ENCODE data around the gene IRX5.
A peak's percentile ranks its signal among the peaks of the same experiment; 100 is the strongest.

The IRX5 gene

DNA sequence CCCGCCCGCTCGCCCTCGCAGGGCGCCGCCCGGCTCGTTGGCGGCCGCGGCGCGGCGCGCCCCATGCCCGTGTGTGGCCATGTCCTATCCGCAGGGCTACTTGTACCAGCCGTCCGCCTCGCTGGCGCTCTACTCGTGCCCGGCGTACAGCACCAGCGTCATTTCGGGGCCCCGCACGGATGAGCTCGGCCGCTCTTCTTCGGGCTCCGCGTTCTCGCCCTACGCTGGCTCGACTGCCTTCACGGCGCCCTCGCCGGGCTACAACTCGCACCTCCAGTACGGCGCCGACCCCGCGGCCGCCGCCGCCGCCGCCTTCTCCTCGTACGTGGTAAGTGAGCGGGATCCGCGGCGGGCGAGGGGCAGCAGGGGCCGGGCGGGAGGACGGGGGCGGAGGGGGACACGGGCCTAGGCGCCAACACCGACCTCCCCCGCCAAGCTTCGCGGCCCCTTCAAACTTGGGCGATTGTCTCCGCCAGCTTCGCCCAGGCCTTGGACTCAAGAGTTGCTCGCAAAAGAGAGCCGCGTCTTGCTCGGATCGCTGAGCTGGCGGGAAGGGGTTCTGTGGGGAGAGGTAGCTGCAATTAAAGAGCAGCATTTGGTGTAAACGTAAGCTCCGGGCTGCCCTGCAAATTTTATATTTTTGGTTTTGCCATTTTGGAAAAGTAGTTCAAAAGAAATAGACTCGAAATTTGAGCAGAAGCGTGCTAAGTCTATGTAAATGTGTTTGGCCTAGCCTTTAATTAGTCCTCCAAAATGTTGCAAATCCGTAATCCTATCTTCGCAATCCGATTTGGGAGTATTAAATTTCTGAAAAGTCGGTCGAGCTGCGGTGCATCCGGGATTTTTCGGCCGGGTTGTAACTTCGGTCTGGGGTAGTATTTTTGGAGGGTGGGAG is 702 bp downstream of the IRX5 start:
- DNase-seq, result peak; percentile 28

DNA sequence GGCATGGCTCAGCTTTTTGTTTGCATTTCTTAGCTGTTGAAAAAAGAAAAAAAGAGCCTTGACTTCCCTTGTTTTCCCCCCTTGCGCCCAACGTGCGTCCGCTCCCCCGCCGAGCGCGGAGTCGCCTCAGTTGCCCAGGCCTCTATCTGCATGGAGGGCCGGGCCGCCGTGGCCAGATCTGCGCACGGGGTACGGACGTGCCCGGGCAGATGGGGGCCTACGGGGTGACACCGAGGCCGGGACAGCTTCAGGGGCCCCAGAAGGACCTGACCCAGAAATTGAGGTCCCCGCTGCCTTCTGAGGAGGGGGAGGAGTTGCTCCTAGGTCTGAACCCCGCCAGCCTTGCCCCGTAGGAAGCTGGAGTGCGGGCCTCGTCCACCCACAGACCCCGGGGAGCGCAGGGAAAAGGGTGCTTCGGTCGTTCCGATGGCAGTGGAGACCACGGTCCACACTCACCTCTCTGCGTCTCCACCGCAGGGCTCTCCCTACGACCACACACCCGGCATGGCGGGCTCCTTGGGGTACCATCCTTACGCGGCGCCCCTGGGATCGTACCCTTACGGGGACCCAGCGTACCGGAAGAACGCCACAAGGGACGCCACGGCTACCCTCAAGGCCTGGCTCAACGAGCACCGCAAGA is 1.5 kb downstream of the IRX5 start:
- no peak for DNase-seq

DNA sequence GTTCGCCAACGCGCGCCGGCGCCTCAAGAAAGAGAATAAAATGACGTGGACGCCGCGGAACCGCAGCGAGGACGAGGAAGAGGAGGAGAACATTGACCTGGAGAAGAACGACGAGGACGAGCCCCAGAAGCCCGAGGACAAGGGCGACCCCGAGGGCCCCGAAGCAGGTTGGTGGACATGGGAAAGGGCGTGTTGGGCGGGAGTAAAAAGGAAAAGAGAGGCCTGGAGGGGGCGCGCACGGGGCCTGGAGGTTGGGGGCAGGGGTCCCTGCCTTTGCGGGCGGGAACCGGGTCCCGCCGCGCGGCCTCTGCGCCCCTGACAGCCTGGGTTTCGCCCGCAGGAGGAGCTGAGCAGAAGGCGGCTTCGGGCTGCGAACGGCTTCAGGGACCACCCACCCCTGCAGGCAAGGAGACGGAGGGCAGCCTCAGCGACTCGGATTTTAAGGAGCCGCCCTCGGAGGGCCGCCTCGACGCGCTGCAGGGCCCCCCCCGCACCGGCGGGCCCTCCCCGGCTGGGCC is 2.1 kb downstream of the IRX5 start:
- DNase-seq, result no peak

DNA sequence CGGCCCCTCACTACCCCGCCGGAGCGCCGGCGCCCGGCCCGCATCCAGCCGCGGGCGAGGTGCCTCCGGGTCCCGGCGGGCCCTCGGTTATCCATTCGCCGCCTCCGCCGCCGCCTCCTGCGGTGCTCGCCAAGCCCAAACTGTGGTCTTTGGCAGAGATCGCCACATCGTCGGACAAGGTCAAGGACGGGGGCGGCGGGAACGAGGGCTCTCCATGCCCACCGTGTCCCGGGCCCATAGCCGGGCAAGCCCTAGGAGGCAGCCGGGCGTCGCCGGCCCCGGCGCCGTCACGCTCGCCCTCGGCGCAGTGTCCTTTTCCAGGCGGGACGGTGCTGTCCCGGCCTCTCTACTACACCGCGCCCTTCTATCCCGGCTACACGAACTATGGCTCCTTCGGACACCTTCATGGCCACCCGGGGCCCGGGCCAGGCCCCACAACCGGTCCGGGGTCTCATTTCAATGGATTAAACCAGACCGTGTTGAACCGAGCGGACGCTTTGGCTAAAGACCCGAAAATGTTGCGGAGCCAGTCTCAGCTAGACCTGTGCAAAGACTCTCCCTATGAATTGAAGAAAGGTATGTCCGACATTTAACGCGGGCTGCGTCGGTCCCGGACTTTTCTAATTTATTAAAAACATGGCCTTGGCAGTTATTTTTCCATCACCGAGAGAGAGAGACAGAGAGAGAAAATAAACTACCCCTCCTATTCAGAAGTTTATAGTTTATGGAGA is 2.8 kb downstream of the IRX5 start:
- no peak for DNase-seq

DNA sequence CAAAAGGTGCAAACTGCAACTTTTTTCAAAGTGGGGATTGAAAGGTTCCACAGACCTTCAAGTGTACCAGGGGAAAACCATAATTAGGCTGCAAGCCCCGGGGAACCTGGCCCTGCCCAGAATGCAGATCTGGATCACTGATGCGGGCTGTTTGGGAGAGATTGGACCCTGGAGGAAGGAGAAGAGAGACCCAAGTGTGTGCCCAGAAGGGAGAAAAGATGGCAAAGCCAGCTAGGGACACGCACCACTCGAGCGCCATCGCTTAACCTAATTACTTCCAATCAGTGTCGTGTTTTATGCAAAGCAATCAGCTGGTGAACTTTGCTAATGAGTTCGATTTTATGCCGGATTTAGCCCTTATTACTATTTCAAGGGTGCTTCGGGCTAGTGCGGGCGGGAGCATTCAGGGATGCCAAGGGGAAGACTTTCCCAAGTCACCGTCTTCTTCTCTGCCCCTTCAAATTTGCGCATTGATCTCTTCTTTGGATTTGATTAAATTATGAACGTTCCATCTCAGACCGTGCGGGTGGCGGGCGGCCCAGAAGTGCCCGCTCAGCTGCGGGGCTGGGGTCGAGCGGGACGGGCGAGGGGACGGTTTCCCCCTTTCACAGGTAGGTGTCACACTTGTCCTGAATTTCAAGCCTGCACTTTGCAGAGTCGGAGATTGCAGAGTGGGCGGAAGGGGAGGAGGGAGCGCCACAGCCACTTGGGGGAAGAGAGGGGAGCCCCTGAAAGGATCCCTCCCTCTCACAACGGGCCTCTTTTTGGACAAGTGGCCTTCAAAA is 4.0 kb downstream of the IRX5 start:
- no peak for DNase-seq

DNA sequence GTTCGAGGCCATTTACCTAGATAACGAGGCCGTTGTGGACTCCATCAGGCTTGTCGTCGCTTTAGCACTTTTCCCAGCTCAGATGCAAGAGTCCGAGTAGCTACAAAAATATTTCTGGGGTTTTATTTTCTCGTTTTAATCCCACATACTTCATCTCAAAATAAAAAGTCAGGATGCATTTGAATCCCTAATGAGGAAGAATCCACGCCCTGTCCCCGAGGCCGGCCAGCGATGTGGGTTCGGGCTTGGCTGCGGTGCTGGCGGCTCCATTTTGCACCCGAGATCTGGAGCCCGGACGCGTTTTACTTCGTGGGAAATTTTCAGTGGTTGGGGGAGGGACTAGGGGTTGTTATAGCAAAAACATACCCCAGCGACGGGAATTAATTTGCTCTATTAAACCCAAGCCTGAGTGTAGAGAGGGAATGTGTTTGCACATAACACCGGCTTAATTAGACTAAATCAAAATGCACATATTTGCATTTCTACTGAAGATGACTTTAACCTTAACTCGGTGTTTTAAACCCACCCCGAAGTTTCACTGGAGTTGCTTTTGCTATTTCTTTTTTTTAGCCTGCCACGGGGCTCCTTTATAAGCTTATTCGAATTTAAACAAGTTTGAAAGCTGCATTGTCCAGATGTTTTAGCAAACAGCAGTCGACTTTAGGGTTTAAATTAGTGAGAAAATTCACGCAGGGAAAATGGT is 4.8 kb downstream of the IRX5 start:
- DNase-seq, result no peak

DNA sequence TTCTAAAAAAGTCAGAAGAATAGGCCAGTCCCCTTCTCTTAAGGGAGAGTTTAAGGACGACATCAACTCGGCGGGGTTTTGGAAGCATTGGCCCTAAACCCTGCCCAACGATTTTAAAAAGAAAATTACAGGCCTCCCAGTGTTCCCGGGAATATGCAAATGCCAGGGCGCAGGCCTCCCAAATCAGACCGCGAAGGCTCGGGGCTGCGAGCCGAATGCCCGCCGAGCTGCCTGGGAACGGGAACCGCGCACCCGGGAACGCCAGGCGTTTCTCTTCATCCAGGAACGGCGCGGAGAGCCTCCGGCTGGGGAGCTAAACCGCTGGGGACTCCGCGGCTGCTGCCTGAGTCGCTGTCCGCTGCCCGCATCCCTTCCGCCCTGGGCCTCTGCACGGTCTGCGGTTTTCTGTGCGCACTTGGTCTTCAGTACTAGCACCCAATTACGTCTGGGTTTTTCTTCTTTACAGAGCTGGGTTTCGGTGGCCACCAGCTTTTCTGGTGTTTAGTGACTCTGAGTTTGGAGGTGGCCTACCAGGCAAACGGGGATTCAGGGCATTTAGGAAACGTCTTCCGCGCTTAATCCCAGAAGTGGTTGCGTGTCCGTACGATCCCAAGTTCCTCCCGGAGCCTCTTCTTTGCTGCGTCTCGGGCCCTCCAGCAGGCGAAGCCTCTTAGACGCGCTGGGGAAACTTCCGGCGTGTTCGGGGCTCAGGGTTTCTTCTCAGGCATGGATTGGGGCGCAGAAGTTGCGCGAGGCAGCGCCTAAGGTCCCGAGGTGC is 5.7 kb downstream of the IRX5 start:
- DNase-seq, result no peak

DNA sequence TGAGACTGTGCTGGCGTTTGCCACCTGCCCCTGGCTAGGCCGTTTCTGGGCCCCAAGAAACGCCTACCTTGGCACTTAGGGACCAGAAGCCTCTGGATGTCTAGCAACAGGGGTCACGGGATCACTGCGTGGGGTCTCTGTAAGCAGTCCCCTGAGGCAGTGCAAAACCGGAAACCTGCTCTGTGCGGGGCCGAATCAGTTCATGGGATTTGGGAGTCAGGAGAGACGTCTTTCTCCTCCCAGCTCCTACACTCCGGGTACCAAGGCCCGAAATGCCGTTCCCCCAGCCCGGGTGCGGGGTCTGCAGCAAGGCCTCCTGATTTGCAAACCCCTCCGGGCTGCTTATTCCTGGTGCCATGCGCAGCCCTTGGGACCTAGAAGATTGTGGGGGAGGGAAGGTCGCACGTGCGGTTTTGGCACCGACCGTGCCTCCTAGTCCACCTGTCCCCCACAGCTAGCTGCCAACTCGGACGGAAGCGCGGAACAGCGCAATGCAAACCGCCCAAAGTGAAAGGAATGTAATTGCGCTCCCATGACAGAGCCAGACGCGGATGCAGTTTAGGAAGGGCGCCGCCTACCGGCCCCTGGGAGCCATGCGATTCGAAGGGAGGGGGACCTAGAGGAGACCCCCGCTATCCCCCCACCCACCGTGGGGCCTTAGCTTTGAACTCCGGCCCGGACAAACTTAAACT is 6.5 kb downstream of the IRX5 start:
- DNase-seq, result no peak

DNA sequence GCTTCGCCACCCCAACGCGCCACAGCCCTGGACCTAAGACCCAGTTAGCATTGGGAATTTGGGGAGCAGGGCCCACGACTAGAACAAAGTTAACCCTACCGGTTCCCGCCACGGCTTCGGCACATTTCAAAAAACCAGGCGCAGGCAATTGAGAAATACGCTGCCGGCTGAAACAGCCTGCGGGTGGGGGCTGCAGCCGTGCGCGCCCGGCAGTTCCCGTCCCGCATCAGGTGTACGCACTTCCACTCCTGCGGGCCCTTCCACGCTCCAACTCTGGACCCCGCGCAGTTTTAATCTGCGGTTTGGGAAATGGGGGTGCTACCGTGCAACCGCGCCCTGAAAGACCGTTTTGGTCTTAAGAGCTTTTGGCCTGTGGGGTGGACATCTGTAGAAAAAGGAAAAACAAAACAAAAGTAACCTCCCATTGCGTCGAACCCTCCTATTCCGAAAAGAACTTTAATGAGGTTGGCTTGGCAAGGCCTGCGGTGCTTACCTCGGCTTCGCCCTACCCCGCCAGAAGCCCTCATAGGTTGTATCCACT is 7.1 kb downstream of the IRX5 start:
- no peak for DNase-seq

DNA sequence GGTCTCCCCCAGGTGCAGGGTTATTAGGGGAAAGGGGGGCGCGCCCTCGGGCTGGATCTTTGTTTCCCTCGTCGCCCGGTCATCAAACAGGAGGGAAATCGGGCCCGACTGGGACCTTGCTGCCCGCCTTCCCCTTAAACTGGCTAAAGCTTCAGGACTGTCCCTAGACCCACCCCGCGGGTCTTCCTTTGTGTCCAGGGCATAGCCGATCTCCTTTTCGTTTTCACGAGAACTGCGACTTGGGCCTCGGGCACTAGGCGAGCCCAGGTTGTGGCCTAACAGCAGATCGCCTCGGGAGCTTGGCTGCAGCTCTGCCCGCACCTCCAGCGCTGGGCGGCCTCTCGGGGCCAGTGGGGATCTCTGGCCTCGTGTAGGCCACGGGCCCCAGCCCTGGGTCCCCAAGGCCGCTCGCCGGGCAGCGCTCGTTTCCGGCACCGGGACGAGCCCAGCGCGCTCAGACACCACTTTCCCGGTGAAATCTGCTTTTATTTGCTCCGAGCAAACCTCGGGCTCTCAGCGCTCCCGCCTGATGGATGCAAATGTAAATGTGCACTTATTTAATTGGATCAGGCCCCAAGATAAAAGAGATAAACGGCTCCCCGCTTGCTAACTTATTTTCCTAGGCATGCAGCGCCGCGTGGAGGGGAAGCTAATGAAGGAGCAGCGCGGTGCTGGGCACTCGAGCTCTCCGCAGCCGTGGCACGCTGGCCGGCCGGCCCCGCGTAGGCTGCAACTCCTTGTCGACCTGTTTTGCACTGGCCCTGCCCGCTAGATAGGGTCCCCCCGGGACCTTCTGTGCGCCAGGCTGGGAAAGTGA is 7.8 kb downstream of the IRX5 start:
- no peak for DNase-seq

DNA sequence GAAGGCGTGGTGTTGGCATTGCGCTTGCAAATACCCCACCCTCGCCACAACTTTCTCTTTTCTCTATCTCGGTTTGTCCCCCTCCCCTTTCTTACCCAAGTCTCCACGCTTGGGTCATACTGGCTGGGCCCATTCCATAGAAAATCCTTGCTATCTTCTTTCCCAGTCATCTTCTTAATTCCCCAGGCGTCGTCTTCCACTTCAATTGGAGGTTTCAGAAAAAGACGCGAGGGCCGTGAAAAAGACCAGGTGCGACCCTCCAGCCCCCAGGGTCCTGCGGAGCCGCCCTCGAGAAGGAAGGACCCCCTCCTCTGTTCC is 8.3 kb downstream of the IRX5 start:
- no peak for DNase-seq

DNA sequence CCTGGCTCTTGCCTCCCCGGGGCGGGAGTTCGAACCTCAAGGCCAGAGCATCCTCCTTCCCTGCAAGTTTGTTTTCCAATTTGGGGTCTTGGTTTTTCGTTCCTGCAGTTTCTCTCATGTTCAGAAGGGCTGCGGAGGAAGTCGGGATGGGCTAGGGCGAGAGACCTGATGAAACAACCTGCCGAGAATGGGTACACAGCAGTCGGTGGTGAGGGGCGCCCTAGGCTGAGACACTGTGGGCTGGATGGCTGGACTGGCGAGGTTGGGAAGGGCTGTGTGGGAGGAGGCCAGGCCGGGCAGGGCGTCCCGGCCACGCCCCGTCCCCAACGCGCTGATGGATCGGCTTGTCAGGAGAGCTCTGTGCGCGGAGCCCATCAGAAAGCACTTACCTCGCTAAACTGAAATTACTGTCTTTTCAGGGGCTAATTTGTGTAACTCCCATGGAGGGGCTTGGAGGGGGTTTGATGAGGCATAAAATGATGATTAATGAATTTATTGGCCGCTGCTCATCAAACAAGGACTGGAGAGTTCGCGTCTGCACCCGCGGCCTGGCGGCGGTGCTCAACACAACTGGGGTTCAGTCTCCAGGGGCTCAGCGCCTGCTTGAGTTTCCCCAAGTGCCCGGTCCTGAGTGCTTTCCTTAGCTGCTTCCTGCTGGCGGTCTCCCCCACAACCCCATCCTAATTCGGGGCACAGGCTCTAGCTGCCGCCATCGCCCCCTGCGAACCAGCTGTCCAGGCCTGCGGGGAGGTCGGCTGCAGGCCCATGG is 9.0 kb downstream of the IRX5 start:
- no peak for DNase-seq

DNA sequence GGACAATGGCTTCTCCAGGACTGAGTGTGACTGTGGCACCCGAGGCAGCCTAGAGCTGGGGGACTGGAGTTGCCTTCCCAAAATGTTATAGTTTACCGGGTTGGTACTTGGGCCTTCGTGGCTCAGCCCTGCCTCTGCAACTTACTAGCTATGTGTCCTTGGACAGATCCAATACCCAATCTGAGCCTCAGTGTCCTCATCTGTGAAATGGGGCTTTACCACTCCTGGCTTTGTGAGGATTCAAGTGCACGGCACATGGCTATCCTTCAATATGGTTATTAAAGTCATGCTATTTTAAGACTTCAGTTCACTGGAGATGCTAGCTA is 9.6 kb downstream of the IRX5 start:
- DNase-seq, result no peak

DNA sequence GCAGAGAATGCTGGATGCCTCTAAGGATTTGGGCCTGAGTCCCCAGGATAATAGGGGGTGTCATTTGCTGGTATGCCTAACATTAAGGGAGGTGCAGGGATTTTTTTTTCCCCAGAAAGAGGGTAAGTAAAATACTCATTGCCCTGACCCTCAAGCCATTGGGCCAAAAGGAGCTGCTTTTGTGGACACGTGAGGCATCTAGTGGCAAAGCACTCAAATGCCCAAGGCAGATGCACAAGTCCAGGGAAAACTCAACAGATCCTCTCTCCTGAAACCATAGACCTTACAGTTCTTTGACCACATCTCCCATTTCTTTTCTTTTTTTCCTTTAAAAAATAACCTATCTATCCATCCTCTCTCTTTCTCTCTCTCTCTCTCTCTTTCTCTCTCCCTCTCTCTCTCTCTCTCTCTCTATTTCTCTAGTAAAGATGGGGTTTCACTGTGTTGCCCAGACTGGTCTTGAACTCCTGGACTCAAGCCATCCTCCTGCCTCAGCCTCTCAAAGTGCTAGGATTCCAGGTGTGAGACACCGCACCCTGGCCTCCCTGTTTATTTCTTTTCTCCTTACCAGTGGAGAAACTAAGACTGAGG is 11.8 kb downstream of the IRX5 start:
- DNase-seq, result no peak

DNA sequence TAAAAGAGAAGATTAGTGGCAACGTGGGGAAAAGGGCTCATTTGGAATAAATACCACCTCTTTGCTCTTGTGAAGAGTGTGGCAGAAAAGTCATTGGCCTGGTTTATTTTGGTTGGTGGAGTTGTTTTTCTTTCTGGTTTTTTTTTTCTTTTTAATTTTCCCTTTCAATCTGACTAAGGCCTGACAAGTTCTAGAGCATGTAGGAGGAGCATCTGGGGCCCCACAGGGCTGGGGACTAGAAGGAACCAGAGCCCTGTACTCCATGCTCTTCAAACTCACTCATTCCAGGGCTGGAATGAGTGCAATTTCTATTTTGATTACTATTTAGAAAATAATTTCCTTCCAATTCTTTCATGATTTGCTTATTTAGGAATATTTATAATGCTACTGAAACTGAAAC is 13.3 kb downstream of the IRX5 start:
- no peak for DNase-seq

DNA sequence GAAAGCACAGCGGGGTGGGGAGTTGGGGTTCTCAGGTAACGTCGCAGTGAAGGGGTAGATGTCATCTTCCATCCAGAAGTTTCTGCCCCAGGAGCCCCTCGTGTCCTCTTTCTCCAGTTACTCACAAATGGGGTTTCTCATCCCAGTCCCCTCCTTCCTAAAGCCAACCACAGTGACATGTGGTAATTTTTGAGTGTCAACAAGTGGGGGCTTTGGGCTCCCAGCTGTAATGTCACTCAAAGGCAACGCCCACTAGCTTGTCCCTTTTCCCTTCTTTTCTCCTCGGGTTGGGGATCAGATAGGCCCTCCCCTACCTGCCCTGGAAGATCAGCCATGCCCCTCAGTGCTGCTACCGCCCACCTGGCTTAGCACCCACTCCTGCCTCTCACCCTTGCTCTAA is 14.4 kb downstream of the IRX5 start:
- no peak for DNase-seq

DNA sequence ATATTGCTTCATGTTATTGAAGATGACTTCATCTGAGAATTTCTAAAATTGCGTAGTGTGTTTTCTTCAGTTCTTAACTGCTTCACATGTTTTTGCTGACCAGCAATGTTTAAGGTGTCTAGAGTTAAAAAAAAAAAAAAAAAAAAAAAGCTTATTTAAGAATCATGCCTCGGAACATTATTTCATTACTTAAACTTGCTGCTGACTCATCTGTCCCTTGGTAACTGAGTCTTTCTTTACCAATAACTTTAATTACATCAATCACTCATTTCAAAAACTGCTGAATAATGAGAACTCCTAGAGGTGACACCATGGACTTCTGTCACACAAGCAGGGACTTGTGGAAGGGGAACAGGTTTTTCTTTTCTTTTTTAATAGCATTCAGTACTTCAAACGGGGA is 16.2 kb downstream of the IRX5 start:
- DNase-seq, result no peak

DNA sequence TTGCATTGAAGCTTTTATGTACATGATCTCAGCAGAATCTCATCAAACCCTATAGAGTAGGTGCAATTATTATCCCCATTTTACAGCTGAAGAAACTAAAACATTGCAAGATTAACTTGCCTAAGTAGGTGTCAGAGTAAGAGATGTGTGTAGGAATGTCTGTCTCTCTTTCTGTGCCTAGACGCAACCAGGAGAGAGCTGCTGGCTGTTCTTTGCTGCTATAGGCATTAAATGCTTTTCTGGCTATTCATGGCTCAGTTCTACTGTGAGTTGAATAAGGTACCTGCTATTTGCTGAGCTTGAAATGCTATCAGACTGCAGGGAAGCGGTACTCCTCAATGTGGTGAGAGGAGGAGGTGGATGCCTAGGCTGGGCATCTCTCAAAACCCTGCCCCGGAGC is 17.0 kb downstream of the IRX5 start:
- DNase-seq, result no peak

DNA sequence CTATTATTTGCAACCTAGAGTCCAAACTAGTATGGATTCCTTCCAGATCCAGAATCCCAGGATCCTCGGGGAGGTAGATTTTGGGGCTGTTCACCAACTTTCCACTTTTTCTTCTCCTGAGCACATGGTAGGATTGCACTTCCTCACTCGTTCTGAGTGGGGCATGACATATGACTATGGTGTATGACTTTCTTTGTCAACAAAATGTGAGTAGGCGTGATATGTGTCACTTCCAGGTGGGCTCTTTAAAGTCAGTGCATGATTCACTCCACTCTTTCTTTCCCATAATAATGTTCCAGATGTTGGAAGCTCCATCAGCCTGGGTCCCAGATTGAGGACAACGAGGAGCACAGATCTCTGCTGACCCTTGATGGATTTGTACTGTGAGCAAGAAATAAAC is 21.5 kb downstream of the IRX5 start:
- no peak for DNase-seq
